NT2/D1 (cell line): ENCODE data around the gene ADK.

ENCODE experiments used
- SUZ12 ChIP-seq: IDR thresholded peaks from 2 replicates; pipeline ENCODE4 v1.6.1; 2011; ENCODE audit not compliant: insufficient read length, insufficient read depth; ENCODE audit errors: extremely low read depth
- ZNF274 ChIP-seq: IDR thresholded peaks from 2 replicates; pipeline ENCODE4 v1.6.1; 2011; ENCODE audit warnings: mild to moderate bottlenecking, low read depth, low read length

- TF ChIP-seq SUZ12, result no peak
- TF ChIP-seq ZNF274, result no peak
Observed at GRCh38 chr10:74139981-74140380, 11.0 kb upstream of the ADK start.
